K562 (cell line): Measurements from ENCODE around the gene SAFB. TPM values are rescaled to one million over a fixed set of nuclear protein-coding genes. Genes with fewer than 3 reads are reported as not detected.
A peak's percentile ranks its signal among the peaks of the same experiment; 100 is the strongest.

Experiments
- BRD4 ChIP-seq: fragments of 200-600 bp; sonication (generic); IDR thresholded peaks from 2 replicates; pipeline ENCODE4 v1.6.1; 2017; ENCODE audit warnings: inconsistent platforms
- CBX1 ChIP-seq: sonication (generic); IDR thresholded peaks from 2 replicates; pipeline ENCODE4 v1.6.1; 2016; ENCODE audit warnings: antibody characterized with exemption, low read depth, mild to moderate bottlenecking
- CC2D1A ChIP-seq: fragments of 450-650 bp; IDR thresholded peaks from 2 replicates; pipeline ENCODE4 v1.6.1; 2017; ENCODE audit warnings: mild to moderate bottlenecking
- ELF1 ChIP-seq: fragments of 200-800 bp; sonication (Bioruptor generic); IDR thresholded peaks from 2 replicates; pipeline ENCODE4 v1.6.1; 2016; ENCODE audit warnings: missing genetic modification characterization, missing compliant biosample characterization
- ESRRB ChIP-seq: fragments of 250-450 bp; sonication (Bioruptor Pico); IDR thresholded peaks from 2 replicates; pipeline ENCODE4 v1.5.0; 2020; ENCODE audit warnings: mild to moderate bottlenecking, moderate library complexity, borderline replicate concordance
- HMGN3 ChIP-seq: IDR thresholded peaks from 2 replicates; pipeline ENCODE4 v1.6.1; 2011; ENCODE audit warnings: borderline replicate concordance, low read depth, mild to moderate bottlenecking, mixed read lengths, low read length; ENCODE audit not compliant: insufficient read length; ENCODE audit errors: extremely low read depth
- HSF4 ChIP-seq: fragments of 250-450 bp; sonication (Bioruptor Pico); IDR thresholded peaks from 2 replicates; pipeline ENCODE4 v2.1.2; 2022; ENCODE audit warnings: mild to moderate bottlenecking, moderate library complexity, borderline replicate concordance
- IFI16 ChIP-seq: fragments of 250-450 bp; sonication (Bioruptor Pico); IDR thresholded peaks from 2 replicates; pipeline ENCODE4 v2.1.2; 2022; ENCODE audit warnings: mild to moderate bottlenecking, inconsistent platforms
- MBD2 ChIP-seq: sonication (generic); IDR thresholded peaks from 2 replicates; pipeline ENCODE4 v1.6.1; 2016; ENCODE audit warnings: low read depth, borderline replicate concordance
- MCM3 ChIP-seq: fragments of 450-650 bp; IDR thresholded peaks from 2 replicates; pipeline ENCODE4 v1.6.1; 2016
- MYC ChIP-seq, 2 experiments: fragments of 250-450 bp in 1 of 2; sonication (Bioruptor Pico) in 1 of 2; IDR thresholded peaks; 2 replicates each; pipeline versions ENCODE4 v1.5.1 to v1.6.1; 2012 to 2021; ENCODE audit warnings: low read depth in 2 of 2, borderline replicate concordance in 1 of 2, improper control_type of control experiment in 1 of 2, low read length in 1 of 2, mild to moderate bottlenecking in 1 of 2, moderate library complexity in 1 of 2
- NFIX ChIP-seq: fragments of 250-450 bp; sonication (Bioruptor Pico); IDR thresholded peaks from 2 replicates; pipeline ENCODE4 v1.4.0; 2020; ENCODE audit warnings: low read depth, mild to moderate bottlenecking, moderate library complexity
- PURB ChIP-seq: sonication (generic); formaldehyde crosslinking; IDR thresholded peaks from 2 replicates; pipeline ENCODE4 v1.9.0; 2021; ENCODE audit warnings: low read depth, mild to moderate bottlenecking, missing genetic modification reagents
- RBM14 ChIP-seq: fragments of 200-400 bp; formaldehyde crosslinking; IDR thresholded peaks from 2 replicates; pipeline ENCODE4 v1.6.1; 2018; ENCODE audit warnings: low read depth, mild to moderate bottlenecking, low read length, moderate library complexity, borderline replicate concordance; ENCODE audit not compliant: insufficient read depth
- RHOXF2B ChIP-seq: fragments of 250-450 bp; sonication (Bioruptor Pico); conservative IDR thresholded peaks from 2 replicates; pipeline ENCODE4 v1.5.1; 2021
- SMAD4 ChIP-seq: fragments of 250-450 bp; sonication (Bioruptor Pico); conservative IDR thresholded peaks from 2 replicates; pipeline ENCODE4 v1.8.0; 2021; ENCODE audit warnings: inconsistent platforms, mild to moderate bottlenecking, moderate library complexity
- SMARCA5 ChIP-seq: fragments of 450-650 bp; IDR thresholded peaks from 2 replicates; pipeline ENCODE4 v1.6.1; 2016
- SRSF1 ChIP-seq: fragments of 200-400 bp; formaldehyde crosslinking; IDR thresholded peaks from 2 replicates; pipeline ENCODE4 v1.6.1; 2017; ENCODE audit warnings: mild to moderate bottlenecking, low read depth, low read length, moderate library complexity
- ZNF184 ChIP-seq: sonication (generic); formaldehyde crosslinking; IDR thresholded peaks from 2 replicates; pipeline ENCODE4 v1.5.0; 2020; ENCODE audit warnings: missing genetic modification reagents
- ZNF764 ChIP-seq: fragments of 250-450 bp; sonication (Bioruptor Pico); IDR thresholded peaks from 2 replicates; pipeline ENCODE4 v1.4.0; 2020; ENCODE audit warnings: low read depth, mild to moderate bottlenecking, moderate library complexity
- polyA plus RNA-seq, 8 experiments: library from polyadenylated mRNA; depleted of rRNA in 4 of 8; stranded (reverse) in 5 of 8; unstranded in 3 of 8; fragments of >200 nt; fragmentation: Nextera tagmentation in 2 of 8; fragmentation: Illumina TruSeq in 1 of 8; extraction: Ambion mirVana in 2 of 8; extraction: Trizol in 1 of 8; gene quantifications; 2 replicates each; pipeline versions ENCODE4 v1.2.1 to v1.2.3, GENCODE V29; 2011 to 2014; ENCODE audit warnings: inconsistent platforms in 1 of 8, missing spikeins in 1 of 8
- total RNA-seq, 7 experiments: library from RNA; depleted of rRNA in 6 of 7; stranded (reverse); fragments of >200 nt in 6 of 7; fragmentation: Illumina TruSeq in 2 of 7; extraction: Trizol in 2 of 7; gene quantifications; 2 replicates each; pipeline versions ENCODE4 v1.2.1 to v1.2.3, GENCODE V29; 2011 to 2021; ENCODE audit warnings: low replicate concordance in 1 of 7
- TF ChIP-seq, protein P1 (sequence below): sonication (generic); formaldehyde crosslinking; IDR thresholded peaks from 2 replicates; pipeline ENCODE4 v1.8.1; 2022; ENCODE audit warnings: missing genetic modification reagents
- TF ChIP-seq, protein P2 (sequence below): fragments of 250-450 bp; sonication (Bioruptor Pico); IDR thresholded peaks from 2 replicates; pipeline ENCODE4 v1.8.0; 2021; ENCODE audit warnings: moderate library complexity, mild to moderate bottlenecking, inconsistent platforms
- TF ChIP-seq, protein P3 (sequence below): fragments of 450-650 bp; IDR thresholded peaks from 2 replicates; pipeline ENCODE4 v1.6.1; 2016; ENCODE audit warnings: missing biosample characterization, missing genetic modification characterization
- TF ChIP-seq, protein P4 (sequence below): fragments of 450-650 bp; formaldehyde crosslinking; IDR thresholded peaks from 2 replicates; pipeline ENCODE4 v1.4.0; 2022; ENCODE audit warnings: mild to moderate bottlenecking, moderate library complexity
- TF ChIP-seq, protein P5 (sequence below): fragments of 450-650 bp; formaldehyde crosslinking; IDR thresholded peaks from 2 replicates; pipeline ENCODE4 v1.4.0; 2022; ENCODE audit warnings: missing genetic modification characterization

Gene SAFB
- total and polyA plus RNA-seq, 9 of the 15 experiments (the other 6 are each of a cell fraction or from before 2014, with no cell fraction given), result 1.1 to 151 (median 83.1) TPM

DNA sequence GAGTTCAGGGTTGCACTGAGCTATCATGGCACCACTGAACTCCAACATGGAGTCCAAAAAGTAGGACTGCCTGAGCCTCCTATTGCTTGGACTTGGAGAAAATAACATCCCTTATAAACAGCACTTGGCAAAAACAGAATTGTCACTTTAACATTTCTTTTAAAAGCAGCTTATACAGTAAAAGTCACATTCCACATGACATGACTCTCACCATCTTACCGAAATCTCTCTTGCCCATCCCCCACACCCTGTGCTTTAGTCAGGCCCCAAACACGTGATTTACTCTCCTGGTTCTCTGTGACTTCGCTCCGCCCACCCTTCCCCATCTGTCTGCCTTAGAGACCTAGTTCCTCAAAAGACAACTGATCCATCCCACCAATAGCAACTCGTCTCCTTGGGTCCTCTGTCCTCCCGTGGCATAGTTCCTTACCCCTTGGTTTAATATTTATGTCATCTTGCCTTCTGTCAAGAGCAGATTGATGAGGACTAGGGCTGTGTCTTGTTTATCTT is 4.6 kb downstream of the SAFB start (continued):
- peak; percentile 84 for TF ChIP-seq MYC (IDR thresholded peaks at IDR 0.05; ENCODE audit: low read depth, low read length)
- peak; percentile 93 for TF ChIP-seq MYC (CRISPR knock-in tag; IDR thresholded peaks at IDR 0.05; ENCODE audit: borderline replicate concordance, low read depth)
- TF ChIP-seq HMGN3, result no peak
- no peak for TF ChIP-seq PURB (CRISPR knock-in tag)
- TF ChIP-seq HSF4, result peak; percentile 95
- peak; percentile 87; the same call in 1 of the 2 replicates for TF ChIP-seq RHOXF2B (CRISPR knock-in tag)
- TF ChIP-seq CC2D1A, result no peak
- TF ChIP-seq, protein P1, sequence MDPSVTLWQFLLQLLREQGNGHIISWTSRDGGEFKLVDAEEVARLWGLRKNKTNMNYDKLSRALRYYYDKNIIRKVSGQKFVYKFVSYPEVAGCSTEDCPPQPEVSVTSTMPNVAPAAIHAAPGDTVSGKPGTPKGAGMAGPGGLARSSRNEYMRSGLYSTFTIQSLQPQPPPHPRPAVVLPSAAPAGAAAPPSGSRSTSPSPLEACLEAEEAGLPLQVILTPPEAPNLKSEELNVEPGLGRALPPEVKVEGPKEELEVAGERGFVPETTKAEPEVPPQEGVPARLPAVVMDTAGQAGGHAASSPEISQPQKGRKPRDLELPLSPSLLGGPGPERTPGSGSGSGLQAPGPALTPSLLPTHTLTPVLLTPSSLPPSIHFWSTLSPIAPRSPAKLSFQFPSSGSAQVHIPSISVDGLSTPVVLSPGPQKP (CRISPR knock-in tag), result no peak
- TF ChIP-seq NFIX (CRISPR knock-in tag), result peak; percentile 35; the same call in 1 of the 2 replicates
- no peak for TF ChIP-seq CBX1
- TF ChIP-seq, protein P2, sequence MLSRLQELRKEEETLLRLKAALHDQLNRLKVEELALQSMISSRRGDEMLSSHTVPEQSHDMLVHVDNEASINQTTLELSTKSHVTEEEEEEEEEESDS (CRISPR knock-in tag), result no peak
- TF ChIP-seq BRD4, result no peak
- TF ChIP-seq SRSF1, result no peak
- peak; percentile 24; the same call in 1 of the 2 replicates for TF ChIP-seq ELF1 (tag)
- no peak for TF ChIP-seq ESRRB
- peak; percentile 97 for TF ChIP-seq SMAD4
- no peak for TF ChIP-seq RBM14
- no peak for TF ChIP-seq MCM3
- TF ChIP-seq, protein P3, sequence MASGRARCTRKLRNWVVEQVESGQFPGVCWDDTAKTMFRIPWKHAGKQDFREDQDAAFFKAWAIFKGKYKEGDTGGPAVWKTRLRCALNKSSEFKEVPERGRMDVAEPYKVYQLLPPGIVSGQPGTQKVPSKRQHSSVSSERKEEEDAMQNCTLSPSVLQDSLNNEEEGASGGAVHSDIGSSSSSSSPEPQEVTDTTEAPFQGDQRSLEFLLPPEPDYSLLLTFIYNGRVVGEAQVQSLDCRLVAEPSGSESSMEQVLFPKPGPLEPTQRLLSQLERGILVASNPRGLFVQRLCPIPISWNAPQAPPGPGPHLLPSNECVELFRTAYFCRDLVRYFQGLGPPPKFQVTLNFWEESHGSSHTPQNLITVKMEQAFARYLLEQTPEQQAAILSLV (tag), result peak; percentile 88
- TF ChIP-seq, protein P4, sequence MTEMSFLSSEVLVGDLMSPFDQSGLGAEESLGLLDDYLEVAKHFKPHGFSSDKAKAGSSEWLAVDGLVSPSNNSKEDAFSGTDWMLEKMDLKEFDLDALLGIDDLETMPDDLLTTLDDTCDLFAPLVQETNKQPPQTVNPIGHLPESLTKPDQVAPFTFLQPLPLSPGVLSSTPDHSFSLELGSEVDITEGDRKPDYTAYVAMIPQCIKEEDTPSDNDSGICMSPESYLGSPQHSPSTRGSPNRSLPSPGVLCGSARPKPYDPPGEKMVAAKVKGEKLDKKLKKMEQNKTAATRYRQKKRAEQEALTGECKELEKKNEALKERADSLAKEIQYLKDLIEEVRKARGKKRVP, result peak; percentile 82
- peak; percentile 81; the same call in 1 of the 2 replicates for TF ChIP-seq IFI16 (CRISPR knock-in tag)
- no peak for TF ChIP-seq MBD2
- TF ChIP-seq SMARCA5, result no peak
- no peak for TF ChIP-seq ZNF764 (CRISPR knock-in tag)
- no peak for TF ChIP-seq ZNF184
- TF ChIP-seq, protein P5, sequence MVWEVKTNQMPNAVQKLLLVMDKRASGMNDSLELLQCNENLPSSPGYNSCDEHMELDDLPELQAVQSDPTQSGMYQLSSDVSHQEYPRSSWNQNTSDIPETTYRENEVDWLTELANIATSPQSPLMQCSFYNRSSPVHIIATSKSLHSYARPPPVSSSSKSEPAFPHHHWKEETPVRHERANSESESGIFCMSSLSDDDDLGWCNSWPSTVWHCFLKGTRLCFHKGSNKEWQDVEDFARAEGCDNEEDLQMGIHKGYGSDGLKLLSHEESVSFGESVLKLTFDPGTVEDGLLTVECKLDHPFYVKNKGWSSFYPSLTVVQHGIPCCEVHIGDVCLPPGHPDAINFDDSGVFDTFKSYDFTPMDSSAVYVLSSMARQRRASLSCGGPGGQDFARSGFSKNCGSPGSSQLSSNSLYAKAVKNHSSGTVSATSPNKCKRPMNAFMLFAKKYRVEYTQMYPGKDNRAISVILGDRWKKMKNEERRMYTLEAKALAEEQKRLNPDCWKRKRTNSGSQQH (CRISPR knock-in tag), result peak; percentile 96; the same call in 1 of the 2 replicates
